WTC11 (cell line): Measurements from ENCODE around the gene S100A12. TPM values are rescaled to one million over a fixed set of nuclear protein-coding genes. Genes with fewer than 3 reads are reported as not detected.

ENCODE experiments used
- total RNA-seq: library from RNA; stranded (reverse); gene quantifications from 3 replicates; pipeline ENCODE4 v1.2.3, GENCODE V29; 2021

The S100A12 gene
- total RNA-seq, 1 experiment from 2014 or later: not detected

Other genes starting within 250 kb of the S100A12 start
- not detected in 3 replicates for gene SPRR2G, start 224.7 kb downstream of the S100A12 start, total RNA-seq
- not detected in 3 replicates for gene LELP1, start 172.2 kb downstream of the S100A12 start, total RNA-seq
- gene PRR9, start 158.0 kb downstream of the S100A12 start, total RNA-seq: not detected in 3 replicates
- not detected in 3 replicates for gene LORICRIN, start 115.9 kb downstream of the S100A12 start, total RNA-seq
- not detected in 3 replicates for gene PGLYRP3, start 62.7 kb downstream of the S100A12 start, total RNA-seq
- not detected in 3 replicates for gene PGLYRP4, start 26.8 kb downstream of the S100A12 start, total RNA-seq
- 0.33 to 0.37 TPM in 2 of 3 replicates, not detected in the other for gene S100A9, start 17.8 kb downstream of the S100A12 start, total RNA-seq
- 1.4 TPM in 1 of 3 replicates, not detected in the others for gene S100A8, start 15.5 kb upstream of the S100A12 start, total RNA-seq
- not detected in 3 replicates for gene S100A7A, start 40.9 kb upstream of the S100A12 start, total RNA-seq
- not detected in 3 replicates for gene S100A7, start 85.0 kb upstream of the S100A12 start, total RNA-seq
- gene S100A6, start 160.4 kb upstream of the S100A12 start, total RNA-seq: 19.2 to 32.0 TPM (median 30.8 TPM) in 3 replicates
- gene S100A5, start 165.3 kb upstream of the S100A12 start, total RNA-seq: not detected in 3 replicates
- 22.7 to 32.0 TPM (median 31.7 TPM) in 3 replicates for gene S100A4, start 170.2 kb upstream of the S100A12 start, total RNA-seq
- gene S100A3, start 173.6 kb upstream of the S100A12 start, total RNA-seq: 0.33 TPM in 1 of 3 replicates, not detected in the others
- gene S100A2, start 190.2 kb upstream of the S100A12 start, total RNA-seq: 0.74 to 1.6 TPM (median 0.80 TPM) in 3 replicates
- gene S100A16, start 237.5 kb upstream of the S100A12 start, total RNA-seq: 14.6 to 17.6 TPM (median 16.8 TPM) in 3 replicates
- gene S100A14, start 240.7 kb upstream of the S100A12 start, total RNA-seq: 1.4 to 2.1 TPM (median 1.5 TPM) in 3 replicates